Measurements from ENCODE around the gene RHNO1. TPM values are rescaled to one million over a fixed set of nuclear protein-coding genes. Genes with fewer than 3 reads are reported as not detected.

Gene RHNO1
- total and polyA plus RNA-seq, 2 donors (not counting 3 experiments of a cell fraction or from before 2014, with no cell fraction given) = 33.8 to 35.2 TPM

- DNase-seq (ENCODE audit: low read depth, low spot score) = no peak
- Histone ChIP-seq H3K27ac (ENCODE audit: insufficient read depth, low read depth, low read length) (no peak within 1 kb of the TSS), H3K4me1 (ENCODE audit: control insufficient read depth, extremely low read depth, insufficient read depth, low read length) (no peaks in the 10 kb centered on the region), H3K9me1 (replicated peaks; ENCODE audit: control insufficient read depth, extremely low read depth, insufficient read depth, low read length) (no peaks in the 10 kb centered on the region), H3K4me3 (replicated peaks in 1 of 3; ENCODE audit: insufficient read depth in 1 of 3, low read depth in 1 of 3, low read length in 3 of 3) (no peak within 1 kb of the TSS), H3K9ac (replicated peaks; ENCODE audit: extremely low read depth, insufficient read depth, low read length) (no peak within 1 kb of the TSS), H3K79me2 (ENCODE audit: control insufficient read depth, insufficient read depth, low read length) (no peaks in the 10 kb centered on the region), H3K27me3 (ENCODE audit: control insufficient read depth in 2 of 2, insufficient read depth in 2 of 2, low read length in 2 of 2) (no peaks in the 10 kb centered on the region), H4K20me1 (replicated peaks; ENCODE audit: control insufficient read depth, extremely low read depth, insufficient read depth, low read length) (no peaks in the 10 kb centered on the region), H3K36me3 (ENCODE audit: control insufficient read depth in 2 of 2, extremely low read depth in 1 of 2, insufficient read depth in 2 of 2, low read length in 2 of 2) (peaks cover 2 to 8% of the 10 kb centered on the region in 2 experiments), H3K4me2 (ENCODE audit: insufficient read depth, low read length) (no peak within 1 kb of the TSS), H2AFZ (ENCODE audit: low read depth, low read length) (no peak within 1 kb of the TSS), H3K9me3 (replicated peaks; ENCODE audit: control insufficient read depth, insufficient read depth, low read length) (no peaks in the 10 kb centered on the region)
- TF ChIP-seq POLR2A (IDR thresholded peaks at IDR 0.05; ENCODE audit: low read depth, low read length) = no peak
- TF ChIP-seq FOS (IDR thresholded peaks at IDR 0.05; ENCODE audit: borderline replicate concordance, insufficient read depth, low read length) = no peak
- TF ChIP-seq, protein P1, sequence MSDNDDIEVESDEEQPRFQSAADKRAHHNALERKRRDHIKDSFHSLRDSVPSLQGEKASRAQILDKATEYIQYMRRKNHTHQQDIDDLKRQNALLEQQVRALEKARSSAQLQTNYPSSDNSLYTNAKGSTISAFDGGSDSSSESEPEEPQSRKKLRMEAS (IDR thresholded peaks at IDR 0.05; ENCODE audit: insufficient read depth, insufficient read length) = no peak
- TF ChIP-seq, protein P2, sequence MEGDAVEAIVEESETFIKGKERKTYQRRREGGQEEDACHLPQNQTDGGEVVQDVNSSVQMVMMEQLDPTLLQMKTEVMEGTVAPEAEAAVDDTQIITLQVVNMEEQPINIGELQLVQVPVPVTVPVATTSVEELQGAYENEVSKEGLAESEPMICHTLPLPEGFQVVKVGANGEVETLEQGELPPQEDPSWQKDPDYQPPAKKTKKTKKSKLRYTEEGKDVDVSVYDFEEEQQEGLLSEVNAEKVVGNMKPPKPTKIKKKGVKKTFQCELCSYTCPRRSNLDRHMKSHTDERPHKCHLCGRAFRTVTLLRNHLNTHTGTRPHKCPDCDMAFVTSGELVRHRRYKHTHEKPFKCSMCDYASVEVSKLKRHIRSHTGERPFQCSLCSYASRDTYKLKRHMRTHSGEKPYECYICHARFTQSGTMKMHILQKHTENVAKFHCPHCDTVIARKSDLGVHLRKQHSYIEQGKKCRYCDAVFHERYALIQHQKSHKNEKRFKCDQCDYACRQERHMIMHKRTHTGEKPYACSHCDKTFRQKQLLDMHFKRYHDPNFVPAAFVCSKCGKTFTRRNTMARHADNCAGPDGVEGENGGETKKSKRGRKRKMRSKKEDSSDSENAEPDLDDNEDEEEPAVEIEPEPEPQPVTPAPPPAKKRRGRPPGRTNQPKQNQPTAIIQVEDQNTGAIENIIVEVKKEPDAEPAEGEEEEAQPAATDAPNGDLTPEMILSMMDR (IDR thresholded peaks at IDR 0.05; ENCODE audit: extremely low read depth in 1 of 2, insufficient read depth in 1 of 2, low read depth in 1 of 2, low read length in 2 of 2) = no peak
- no peak for TF ChIP-seq MYC (IDR thresholded peaks at IDR 0.05; ENCODE audit: low read depth, low read length)
- no peak for TF ChIP-seq POLR2AphosphoS5 (IDR thresholded peaks at IDR 0.05; ENCODE audit: insufficient read depth, low read depth, low read length)
- no peak for TF ChIP-seq EZH2 (IDR thresholded peaks at IDR 0.05; ENCODE audit: borderline replicate concordance, low read depth, low read length, severe bottlenecking)
- no peak for TF ChIP-seq JUN (IDR thresholded peaks at IDR 0.05; ENCODE audit: borderline replicate concordance, insufficient read depth, insufficient read length, low read depth)
- no peak for TF ChIP-seq GATA2 (IDR thresholded peaks at IDR 0.05; ENCODE audit: insufficient read depth, insufficient read length, low read depth, low read length)
- dilution Hi-C loops (cut with MboI; ENCODE audit: extremely low pct_ligation_motif_present, low sequenced_read_pairs) = no loop called here
- FAIRE-seq = no peak
- no TSS peak for BruUV-seq (replicated peaks)
- intact Hi-C loops (cut with micrococcal nuclease) = no loop called here
- CTCF ChIA-PET = interaction anchor here (1.0 to 3.2 kb wide), 6 partner anchors 8 to 185 kb away, joined by 3 to 14 read pairs (median 4); partner anchors contain the start of genes FOXM1 and RHNO1
- POLR2A ChIA-PET = no interaction called here
These were observed 20.0 kb upstream of the RHNO1 start, which contains the start of gene TEX52 for GRCh38 chr12:2857021-2857431. Gene TEX52 (minus strand): TSS chr12:2857039. CDS start chr12:2857026, 13 bp downstream.

Measured in endothelial cell of umbilical vein (primary cell).